Measurements from ENCODE around the gene HSPA1A.
"Not testable (repeated sequence)": the region's sequence is repeated elsewhere in the genome, so short reads cannot be mapped to it uniquely, and the experiment has no call there.

The HSPA1A gene

GRCh38 chr6:31842053-31842452, 26.7 kb downstream of the HSPA1A start:
- no peak overlapping the region for H3K4me3 ChIP-seq (ENCODE audit: low read depth, low read length)
- no peak for TF ChIP-seq CTCF (IDR thresholded peaks at IDR 0.05; ENCODE audit: low read depth, low read length, missing control alignments)
- DNase-seq (ENCODE audit: low read depth) = no peak

- no peak for TF ChIP-seq CTCF (IDR thresholded peaks at IDR 0.05; ENCODE audit: low read depth, low read length, missing control alignments)
- no peak for DNase-seq (ENCODE audit: low read depth)
These were observed 29.2 kb downstream of the HSPA1A start for GRCh38 chr6:31844507-31844906.

GRCh38 chr6:31847276-31847978, 32.1 kb downstream of the HSPA1A start:
- H3K4me3 ChIP-seq (ENCODE audit: low read depth, low read length) = no peak overlapping the region
- DNase-seq (ENCODE audit: low read depth) = no peak
- TF ChIP-seq CTCF (IDR thresholded peaks at IDR 0.05; ENCODE audit: low read depth, low read length, missing control alignments) = no peak

More at GRCh38 chr6:31844507-31844906, 29.2 kb downstream of the HSPA1A start:
- no peak overlapping the region for H3K4me3 ChIP-seq (ENCODE audit: low read depth, low read length)

GRCh38 chr6:31850765-31851484, 35.6 kb downstream of the HSPA1A start:
- TF ChIP-seq CTCF (IDR thresholded peaks at IDR 0.05; ENCODE audit: low read depth, low read length, missing control alignments) = no peak
- DNase-seq (ENCODE audit: low read depth) = no peak
- no peak overlapping the region for H3K4me3 ChIP-seq (ENCODE audit: low read depth, low read length)

DNA sequence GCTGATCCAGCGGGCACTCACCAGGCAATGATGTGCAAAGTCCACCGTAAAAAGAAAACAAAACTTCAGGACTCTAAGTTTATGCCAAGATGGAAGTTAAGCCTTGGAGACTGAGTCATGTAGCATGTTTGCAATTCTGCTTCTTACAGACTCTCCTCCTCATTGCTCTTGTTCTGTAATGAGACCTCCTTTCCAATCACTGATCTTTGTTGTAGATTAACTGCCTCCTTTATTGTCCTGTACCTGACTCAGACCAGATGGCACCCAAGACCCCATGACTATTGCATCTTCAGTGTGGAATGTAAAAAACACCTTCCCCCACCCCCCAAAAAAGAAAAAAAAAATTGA, 36.1 kb downstream of the HSPA1A start:
- TF ChIP-seq CTCF (IDR thresholded peaks at IDR 0.05; ENCODE audit: low read depth, low read length, missing control alignments) = no peak
- no peak for DNase-seq (ENCODE audit: low read depth)
- H3K4me3 ChIP-seq (ENCODE audit: low read depth, low read length) = no peak overlapping the region

DNA sequence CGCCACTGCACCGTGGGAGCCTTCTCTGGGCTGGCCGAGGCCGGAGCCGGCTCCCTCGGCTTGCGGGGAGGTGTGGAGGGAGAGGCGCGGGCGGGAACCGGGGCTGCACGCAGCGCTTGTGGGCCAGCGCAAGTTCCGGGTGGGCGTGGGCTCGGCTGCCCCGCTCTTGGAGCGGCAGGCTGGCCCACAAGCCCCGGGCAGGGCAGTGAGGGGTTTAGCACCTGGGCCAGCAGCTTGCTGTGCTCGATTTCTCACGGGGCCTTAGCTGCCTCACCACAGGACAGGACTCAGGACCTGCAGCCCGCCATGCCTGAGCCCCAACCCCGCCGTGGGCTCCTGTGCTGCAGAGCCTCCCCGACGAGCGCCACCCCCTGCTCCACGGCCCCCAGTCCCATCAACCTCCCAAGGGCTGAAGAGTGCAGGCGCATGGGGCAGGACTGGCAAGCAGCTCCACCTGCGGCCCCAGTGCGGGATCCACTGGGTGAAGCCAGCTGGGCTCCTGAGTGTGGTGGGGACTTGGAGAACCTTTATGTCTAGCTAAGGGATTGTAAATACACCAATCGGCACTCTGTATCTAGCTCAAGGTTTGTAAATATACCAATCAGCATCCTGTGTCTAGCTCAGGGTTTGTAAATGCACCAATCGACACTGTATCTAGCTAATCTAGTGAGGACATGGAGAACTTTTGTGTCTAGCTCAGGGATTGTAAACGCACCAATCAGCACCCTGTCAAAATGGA, 36.8 kb downstream of the HSPA1A start:
- H3K4me3 ChIP-seq (ENCODE audit: low read depth, low read length); DNase-seq (ENCODE audit: low read depth): not testable (repeated sequence)

DNA sequence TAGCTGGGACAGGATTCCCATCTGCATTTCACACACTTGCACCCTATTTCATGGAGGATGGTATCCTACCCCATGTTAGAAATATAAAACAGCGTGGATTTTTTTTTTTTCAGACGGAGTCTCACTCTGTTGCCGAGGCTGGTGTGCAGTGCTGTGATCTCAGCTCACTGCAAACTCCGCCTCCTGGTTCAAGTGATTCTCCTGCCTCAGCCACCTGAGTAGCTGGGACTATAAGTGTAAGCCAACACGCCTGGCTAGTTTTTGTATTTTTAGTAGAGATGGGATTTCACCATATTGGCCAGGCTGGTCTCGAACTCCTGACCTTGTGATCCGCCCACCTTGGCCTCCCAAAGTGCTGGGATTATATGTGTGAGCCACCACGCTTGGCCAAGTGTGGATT, 42.4 kb downstream of the HSPA1A start:
- not testable (repeated sequence) for DNase-seq (ENCODE audit: low read depth); H3K4me3 ChIP-seq (ENCODE audit: low read depth, low read length)

Data from GM12864 (cell line).